T1000 (cell line): ENCODE measurements around the gene PORCN.

Source experiments
- DNase-seq: peaks from one replicate; lab custom pipeline; 2025; ENCODE audit warnings: mixed read lengths; lab: John Stamatoyannopoulos, UW

PORCN gene

DNA sequence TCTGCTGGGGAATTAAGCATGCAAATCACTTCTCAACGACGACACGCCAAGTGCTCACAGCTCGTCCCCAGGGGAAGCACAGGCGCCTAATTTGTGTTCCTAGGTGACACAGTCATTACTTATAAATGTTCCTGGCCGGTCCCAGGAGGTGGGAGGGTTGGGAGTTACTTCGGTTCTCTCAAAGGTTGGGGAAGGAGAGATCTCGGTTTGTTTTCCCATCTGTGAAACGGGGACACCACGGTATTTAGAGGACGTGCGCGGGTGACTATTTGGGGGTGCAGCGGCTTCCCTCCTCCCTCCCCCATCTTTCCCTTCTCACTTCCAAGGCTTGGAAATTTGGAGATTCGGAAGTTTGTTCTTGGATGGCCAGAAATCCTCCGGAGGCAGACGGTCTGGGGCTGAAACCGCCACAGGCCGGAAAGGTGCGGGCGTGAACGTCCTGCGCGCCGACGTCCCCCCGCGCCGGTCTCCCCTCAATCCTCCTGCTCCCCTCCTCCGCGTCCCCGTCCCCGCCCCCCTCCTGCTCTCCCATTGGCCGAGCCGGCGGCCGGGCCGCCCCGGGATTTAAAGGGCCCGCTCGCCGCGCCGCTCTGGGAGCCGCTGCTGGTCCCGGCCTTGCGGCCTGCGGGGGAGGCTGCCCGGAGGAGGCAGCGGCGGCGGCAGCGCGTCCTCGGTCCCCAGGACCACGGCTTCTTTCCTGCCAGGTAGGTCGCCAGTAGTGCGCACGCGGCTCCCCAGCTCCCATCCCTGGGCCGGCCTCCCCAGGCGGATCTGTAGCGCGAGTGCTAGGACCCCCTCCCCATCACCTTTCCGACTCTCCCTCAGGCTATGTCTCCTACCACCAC is at the start of gene PORCN:
Gene PORCN (plus strand): TSS at position 593 of the 845 bp plus-strand sequence. CDS start 829 bp downstream, outside the sequence.
- peak; percentile 41 for DNase-seq

DNA sequence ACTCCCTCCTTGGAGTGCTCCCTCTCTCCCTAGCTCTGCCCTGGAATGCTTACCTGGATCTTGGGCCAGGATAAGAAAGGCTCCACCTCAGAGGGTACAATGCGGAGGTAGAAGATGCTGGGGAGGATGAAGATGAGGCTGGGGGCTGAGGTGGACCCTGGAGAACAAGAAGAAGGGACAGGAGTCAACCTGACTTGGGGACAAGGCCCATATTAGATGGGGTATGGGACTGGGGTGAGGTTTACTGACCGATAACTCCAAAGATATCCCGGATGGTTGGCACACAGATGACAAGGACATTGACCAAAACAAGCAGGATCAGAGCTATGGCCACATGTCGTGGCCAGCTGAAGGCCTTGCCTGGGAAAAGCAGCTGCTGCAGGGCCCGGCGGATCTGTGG is 49.3 kb upstream of the PORCN start:
- no peak for DNase-seq

DNA sequence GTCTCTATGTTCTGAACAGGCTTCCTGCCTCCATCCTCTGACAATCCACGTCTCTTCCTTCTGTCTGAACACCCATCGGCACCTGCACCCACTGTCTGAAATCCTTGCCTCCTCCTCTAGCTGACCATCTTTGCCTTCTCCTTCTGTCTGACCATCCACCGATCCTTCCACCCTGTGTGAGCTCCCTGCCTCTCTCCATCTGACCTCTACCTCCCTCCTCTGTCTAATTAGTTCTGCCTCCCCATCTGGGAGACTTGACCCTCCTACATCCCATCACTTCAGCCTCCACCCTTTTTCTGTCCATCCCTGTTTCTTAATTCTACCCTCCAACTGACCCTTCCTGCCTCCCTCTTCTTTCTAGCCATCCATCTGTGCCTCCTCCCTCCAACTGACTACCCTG is 48.8 kb upstream of the PORCN start:
- no peak for DNase-seq

DNA sequence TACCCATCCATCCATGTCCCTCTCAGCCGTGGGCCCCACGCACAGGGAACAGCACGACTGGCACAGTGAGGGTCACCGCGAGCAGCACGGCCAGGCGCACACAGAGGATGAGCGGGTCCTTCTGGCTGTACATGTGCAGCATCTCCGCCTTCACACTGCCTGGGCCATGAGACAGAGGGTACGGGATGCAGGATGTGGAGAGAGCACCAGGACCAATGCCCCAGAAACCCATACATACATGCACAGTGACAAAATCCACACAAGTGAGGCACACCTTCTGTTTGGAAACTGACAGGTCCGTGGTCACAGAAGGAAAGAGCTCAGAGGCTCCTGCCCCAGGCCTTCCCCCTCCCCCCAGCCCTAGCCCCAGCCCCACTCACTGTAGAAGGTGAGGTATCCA is 48.2 kb upstream of the PORCN start:
- no peak for DNase-seq

DNA sequence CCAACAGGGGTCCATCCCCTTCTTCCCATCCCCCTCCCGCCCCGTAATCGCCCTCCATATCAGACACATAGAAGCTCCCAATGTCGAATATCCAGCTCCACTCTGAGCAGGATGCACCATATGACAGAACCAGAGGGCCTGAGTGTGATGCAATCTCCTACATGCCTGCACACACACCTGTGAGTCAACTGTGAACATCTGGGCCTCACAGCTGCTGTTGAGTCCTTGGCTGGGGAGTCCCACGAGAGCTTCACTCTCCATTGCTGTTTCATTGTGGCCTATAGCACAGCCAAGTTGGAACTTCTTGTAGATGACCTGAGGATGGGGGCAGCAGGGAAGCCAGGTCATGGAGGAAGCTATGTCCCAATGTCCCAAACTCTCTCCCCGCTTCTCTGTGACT is 47.0 kb upstream of the PORCN start:
- DNase-seq = no peak

DNA sequence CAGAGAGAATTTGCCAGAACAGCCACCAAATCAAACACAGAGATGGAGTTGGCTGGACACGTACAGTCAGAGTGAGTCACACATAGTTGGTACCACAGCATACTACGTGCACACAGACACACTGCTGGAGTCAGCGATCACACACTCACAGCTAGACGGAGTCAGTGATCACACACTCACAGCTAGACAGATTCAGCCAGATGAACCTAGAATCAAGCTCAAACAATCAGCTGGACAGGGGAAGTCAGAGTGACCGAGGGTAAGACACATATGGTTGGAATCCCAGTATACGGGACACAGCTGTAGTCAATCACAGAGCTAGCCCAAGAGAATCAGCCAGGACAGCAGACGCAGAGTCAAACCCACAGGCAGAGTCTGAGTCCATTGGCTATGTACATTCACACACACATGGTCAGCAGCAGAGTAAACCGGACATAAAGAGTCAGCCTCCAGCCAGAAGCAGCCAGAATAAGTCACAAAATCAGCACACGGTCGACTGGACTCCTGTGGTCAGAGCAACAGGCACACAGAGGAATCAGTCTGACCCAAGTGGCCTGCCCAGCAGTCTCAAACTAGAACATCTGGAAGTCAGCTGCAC is 43.4 kb upstream of the PORCN start:
- no peak for DNase-seq

DNA sequence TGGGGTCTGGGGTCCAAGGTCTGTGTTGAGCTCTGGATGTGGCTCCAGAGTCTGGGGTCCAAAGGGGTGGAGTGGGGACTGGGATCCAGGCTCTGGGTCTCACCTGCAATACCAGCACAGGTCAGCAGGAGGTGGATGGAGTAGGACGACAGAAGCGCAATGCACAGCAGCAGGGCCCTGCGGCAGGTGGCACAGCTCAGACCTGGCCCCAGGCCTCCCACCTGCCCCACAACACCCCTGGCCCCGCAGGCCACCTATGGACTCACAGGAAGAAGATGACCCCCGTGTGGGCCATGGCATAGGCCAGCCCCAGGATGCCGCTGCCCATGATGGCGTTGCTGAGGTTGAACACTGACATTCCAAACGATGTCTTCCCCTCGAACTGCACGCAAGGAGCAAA is 42.1 kb upstream of the PORCN start:
- no peak for DNase-seq

DNA sequence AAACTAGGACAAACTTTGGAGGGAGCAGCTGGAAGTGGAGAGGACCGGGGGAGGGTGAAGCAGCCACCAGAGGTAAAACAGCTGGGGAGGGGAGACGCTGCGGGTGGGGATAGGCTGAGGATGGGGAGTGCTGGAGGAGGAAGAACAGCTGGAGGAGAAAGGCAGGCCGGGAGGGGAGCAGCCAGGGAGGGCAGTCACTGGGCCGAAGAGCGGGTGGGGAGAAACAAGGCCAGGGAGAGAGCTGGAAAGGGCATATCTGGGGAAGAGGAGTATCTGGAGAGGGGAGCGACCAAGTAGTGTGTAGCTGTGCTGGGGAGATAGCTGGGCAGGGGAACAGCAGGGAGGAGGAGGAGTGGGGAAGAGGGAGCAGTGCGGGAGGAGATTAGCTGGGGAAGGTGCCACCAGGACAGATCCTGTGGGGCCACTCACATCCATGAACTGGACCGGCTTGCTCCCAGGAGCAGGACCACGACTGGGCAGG is 41.5 kb upstream of the PORCN start:
- no peak for DNase-seq

DNA sequence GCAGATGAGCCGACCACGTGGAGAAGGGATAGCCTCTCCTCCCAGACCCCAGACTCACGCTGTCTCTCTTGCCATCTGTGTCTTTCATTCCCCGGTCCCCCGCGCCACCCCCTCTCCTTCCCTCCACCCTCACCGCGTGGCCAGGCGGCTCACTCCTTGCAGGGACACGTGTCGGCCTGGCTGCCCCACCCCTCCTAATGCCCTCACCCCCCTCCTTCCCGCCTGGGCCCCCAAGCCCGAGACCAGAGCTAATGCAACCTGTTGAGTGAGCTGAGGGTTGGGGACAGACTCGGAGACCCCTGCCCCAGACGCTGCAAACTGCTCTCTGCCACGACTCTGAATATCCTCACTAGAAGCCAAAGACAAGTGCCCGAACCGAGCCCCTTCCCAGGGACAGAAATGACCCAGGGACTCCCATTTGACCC is 40.5 kb upstream of the PORCN start:
- DNase-seq = no peak

DNA sequence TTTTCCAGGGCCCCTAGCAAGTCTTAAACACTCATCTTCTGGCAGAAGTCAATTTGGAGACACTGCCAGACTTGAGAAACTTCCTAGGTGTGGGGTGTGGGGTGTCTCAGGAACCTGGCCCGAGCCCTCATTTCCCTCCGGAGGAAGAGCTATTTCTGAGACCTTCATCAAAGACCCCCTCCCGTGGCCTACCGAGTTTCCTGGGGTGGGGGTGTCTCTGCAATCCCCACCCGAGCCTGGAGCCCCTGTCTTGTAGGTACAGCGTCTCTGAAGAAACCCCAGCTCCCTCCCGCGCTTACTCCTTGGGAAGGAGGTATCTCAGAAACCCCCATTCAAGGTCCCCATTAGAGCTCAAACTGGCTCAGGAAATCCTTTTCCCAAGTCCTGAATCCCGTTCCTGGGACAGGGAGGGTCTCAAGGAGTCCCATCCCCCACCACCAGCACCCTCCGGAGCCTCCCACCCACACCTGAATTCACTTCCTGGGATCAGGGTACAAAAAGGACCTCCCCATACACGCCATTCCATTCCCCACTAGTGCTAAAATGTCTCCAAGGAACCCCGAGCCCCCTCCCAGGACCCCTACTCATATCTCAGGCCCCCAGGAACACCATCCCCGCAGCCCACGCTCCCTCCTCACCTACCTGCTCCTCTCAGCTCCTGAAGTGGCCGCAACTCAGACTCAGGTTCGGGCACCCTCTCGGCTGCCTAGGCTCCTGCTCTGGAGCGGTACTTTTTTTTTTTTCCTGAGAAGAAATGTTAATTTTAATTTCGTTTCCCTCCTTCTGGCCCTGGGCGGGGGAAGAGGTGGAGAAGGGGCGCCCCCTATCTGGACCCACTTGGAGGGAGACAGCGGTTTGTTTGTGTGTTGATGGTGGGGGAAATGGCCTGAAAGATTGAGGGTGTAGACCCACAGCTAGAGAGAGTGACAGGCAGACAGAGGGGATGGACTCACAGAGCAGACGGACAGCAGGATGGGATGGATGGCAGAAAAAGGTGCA is 39.8 kb upstream of the PORCN start:
- no peak for DNase-seq

DNA sequence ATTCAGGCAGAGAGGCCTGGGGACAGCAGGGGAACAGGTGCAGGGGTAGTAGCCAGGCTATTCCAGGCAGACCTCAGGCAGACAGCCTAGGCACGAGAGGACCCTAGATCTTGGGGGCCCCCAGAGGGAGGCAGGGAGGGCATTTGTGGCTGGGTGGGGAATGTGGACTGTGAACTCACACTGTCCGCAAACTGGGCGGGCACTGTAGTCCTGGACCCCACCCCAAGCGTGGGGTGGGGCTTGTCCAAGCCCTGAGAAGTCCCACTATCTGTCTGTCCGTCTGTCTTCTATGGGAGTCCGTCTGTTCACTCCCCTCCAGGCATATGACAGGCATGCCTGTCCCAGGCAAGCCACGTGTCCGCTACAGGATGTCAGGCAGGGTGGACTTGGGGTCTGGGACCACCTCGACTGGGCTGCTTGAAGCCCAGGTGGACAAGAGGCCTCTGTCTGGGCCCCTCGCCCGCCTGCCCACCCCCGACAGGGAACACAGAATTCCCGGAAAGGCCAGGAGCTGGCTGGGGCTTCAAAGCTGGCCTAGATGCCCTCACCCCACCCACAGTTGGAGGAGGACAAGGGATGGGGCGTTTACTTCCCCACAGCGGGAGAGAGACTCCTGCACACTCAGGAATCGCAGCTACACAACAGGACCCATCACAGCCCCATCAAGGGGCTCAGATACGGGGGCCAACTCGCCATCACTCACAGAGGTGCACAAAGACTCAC is 38.5 kb upstream of the PORCN start, which contains the start of gene SLC38A5:
Gene SLC38A5 (minus strand): TSS at position 151 of the 723 bp plus-strand sequence. CDS start 2,336 bp downstream, outside the sequence.
- no peak for DNase-seq

DNA sequence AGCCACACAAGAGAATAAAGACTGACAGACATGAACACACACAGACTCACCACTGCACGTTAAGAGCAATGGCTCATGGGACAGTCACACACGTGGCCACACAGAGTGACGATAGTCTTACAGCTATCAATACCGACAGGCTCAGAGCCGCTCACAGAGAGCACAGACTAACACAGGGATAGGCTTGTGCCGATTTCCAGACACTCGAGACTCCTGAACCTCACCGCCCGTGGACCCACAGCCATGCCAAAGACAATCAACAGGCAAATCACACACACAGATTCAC is 38.0 kb upstream of the PORCN start:
- no peak for DNase-seq

DNA sequence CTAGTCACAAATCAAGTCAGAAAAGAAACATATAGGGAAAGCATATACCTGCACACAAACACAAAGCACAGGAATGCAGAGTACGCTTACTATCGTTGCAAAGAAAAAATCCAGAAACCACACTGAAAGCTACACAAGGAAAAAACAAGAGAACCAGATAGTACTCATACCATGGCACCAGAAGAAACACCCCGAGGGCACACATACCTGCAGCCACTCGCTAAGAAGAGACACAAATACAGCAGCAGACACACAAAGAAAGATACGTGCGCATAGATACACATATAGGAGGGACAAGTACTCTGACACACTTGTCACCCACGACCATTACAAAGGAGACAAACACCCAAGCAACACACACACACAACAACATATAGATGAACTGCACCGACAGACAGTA is 37.3 kb upstream of the PORCN start:
- DNase-seq = no peak

DNA sequence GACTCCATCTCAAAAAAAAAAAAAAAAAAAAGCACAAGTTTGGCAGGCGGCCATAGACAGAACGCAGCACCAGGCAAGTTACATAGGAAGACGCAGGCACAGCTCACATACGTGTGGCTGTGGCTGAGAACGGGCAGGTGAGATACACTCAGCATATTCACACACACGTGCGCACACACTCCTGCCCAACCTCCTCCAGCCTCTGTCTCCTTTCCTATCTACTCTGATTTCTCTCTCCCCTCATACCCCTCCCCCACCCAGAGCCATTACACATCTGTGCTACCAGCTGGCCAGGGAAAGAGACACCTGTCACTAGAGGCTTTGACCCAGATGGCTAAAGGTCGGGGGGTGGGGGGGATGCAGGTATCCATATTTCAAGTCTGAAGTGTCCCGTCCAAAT is 36.6 kb upstream of the PORCN start:
- DNase-seq = no peak

DNA sequence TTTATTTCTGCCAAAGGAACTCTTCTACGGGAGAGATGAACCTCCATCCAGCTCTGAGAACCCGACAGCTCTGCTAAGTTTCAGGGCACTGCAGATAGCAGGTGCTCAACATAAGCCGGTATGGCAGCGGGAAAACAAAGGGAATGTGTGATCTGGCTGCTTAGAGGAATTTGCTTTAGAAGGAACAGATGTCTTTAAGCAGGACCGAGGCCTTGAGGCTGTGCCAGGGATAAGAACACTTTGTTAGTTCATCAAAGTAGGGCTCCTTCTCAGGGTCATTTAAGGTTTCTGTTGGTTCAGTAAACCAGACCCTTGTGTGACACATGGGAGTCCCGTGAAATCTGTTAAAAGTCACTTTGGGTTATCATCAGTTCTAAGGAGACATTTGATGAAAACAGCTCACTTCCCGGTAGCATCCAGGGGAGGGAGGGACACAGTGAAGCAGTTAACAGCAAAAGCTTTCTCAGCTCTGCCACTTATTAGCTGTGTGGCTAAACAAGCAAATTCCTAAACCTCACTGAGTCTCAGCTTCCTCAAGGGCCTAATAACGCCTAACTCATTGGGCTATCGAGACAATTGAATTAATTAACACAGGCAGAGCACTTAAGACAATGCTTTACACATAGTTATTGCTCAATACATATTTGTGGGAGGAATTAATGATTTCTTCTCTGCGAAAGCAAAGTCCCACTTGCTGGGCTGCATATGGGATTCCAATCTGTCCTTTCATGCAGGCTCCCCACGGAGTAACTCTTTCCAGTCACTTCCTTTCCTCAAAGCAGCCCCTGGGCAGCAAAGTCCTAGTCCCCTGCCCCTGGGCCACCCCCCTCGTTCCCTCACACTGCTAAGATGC is 35.7 kb upstream of the PORCN start:
- DNase-seq = no peak

DNA sequence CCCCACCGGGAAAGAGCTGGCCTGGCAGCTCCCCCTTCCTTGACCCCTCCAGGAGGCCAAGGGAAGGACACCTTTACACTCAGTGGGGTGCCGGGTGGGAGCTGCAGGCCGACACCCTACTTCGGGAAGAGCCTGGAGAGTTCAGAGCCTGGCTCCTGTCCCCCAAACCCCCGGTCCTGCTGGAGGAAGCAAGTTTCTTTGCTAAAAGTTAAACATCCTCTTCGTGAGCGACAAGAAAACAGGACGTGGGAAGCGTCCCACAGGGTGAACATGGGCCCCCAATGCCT is 35.1 kb upstream of the PORCN start:
- DNase-seq = no peak

DNA sequence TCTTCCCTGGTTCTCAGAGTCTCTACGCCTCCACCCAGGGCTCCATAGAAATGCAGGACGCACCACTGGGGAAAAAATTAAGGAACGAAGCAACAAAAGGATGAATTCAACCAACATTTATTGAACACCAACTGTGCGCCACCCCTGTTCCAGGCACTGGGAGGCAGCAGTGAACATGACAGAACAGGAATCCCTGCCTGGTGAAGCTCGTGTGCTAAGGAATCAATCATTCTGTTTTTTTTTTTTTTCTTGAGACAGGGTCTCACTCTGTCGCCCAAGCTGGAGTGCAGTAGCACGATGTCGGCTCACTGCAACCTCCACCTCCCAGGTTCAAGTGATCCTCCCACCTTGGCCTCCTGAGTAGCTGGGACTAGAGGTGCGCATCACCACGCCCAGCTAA is 34.7 kb upstream of the PORCN start:
- DNase-seq = no peak

DNA sequence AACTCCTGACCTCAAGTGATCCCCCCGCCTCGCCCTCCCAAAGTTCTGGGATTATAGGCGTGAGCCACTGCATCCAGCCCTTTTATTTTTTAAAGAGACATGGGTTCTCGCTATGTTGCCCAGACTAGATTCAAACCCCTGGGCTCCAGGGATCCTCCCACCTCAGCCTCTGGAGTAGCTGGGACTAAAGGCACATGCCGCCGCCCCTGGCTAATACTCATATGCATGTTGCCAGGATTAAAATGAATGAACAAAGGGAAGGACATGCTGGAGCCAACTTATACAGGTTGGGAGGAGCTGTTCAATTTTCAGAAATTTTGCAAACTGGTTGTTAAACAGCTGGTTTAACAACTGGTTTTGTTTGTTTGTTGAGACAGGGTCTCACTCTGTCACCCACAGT is 34.2 kb upstream of the PORCN start:
- DNase-seq = no peak

DNA sequence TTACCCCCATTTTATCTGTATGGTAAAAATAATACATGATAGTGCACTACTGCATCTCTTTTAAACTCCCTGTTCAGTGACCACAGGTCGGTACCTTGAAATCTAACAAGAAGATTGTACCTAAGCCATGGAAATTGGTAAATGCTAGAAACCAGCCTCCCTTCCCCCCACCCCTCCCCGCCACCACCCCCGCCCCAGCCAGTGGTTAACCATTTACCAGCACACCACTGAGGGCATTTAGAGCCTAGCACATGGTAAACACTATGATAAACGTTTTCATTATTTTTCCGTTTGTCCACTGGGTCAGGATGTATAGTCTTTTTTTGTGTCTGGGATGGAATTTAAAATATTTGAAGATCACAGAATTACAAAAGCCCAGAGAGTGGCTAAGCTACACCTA is 33.5 kb upstream of the PORCN start:
- DNase-seq = no peak

DNA sequence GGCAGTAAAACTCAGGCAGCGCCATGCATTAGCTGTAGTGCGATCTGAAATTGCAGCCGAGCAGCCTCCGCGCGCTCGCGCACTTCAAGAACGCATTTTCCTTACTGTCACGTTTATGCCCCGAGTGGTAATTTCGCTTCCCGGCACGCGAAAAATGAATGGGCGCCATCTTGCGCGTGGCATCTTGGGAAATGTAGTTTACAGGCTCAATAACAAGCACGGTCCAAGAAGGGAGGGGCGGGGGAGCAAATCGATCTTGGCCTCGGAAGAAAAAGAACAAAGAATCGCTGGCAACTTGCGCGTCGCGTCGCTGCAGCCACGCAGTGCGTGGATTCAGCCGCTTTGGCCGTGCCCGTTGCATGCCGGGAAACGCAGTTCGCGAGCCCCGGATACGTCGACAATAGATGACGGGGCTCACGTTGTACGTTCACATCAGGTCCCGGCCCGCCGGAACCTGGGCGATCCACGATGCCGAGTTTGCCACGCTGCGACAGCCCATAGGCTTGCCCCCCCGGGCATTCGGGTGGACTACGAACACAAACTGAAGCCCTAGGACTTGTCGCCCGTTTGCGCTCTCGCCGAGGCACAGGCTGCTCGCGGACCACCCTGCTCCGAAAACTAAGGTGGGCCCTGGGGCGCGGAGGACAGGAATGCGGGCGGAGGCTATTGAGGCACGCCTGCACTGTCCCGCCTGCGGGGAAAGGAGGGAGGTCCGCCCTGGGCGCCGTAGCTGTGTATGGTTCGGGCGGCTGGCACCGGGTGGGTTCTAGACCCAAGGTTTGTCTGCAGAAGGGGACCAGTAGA is 32.8 kb upstream of the PORCN start, which contains the start of gene FTSJ1:
Gene FTSJ1 (plus strand): TSS at position 426 of the 804 bp plus-strand sequence. CDS start 1,849 bp downstream, outside the sequence.
- peak; percentile 91 for DNase-seq
